Measurements from ENCODE around the gene MFNG. TPM values are rescaled to one million over a fixed set of nuclear protein-coding genes. Genes with fewer than 3 reads are reported as not detected.

MFNG gene
- total RNA-seq, 4 donors from 2014 or later, result 11.7 to 24.9 (median 19.4) TPM

DNA sequence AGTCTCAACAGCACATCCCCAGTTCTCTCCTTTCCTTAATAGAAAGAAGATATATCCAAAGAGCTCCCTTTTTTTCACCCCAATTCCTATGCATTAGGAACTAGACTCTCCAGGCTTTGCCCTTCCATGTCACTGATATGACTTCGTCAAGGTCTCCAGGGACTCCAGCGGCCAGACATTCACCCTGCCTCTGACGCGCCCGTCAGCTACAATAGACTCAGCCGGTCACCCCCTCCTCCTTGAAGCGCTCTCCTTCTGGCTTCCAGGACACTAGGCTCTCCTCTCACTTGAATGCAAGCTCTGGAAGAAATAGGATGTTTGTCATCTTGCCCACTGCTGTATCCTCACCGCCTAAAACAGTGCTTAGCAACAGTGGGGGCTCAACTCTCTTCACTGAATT lies 44.0 kb downstream of the MFNG start:
- TF ChIP-seq, protein P1, sequence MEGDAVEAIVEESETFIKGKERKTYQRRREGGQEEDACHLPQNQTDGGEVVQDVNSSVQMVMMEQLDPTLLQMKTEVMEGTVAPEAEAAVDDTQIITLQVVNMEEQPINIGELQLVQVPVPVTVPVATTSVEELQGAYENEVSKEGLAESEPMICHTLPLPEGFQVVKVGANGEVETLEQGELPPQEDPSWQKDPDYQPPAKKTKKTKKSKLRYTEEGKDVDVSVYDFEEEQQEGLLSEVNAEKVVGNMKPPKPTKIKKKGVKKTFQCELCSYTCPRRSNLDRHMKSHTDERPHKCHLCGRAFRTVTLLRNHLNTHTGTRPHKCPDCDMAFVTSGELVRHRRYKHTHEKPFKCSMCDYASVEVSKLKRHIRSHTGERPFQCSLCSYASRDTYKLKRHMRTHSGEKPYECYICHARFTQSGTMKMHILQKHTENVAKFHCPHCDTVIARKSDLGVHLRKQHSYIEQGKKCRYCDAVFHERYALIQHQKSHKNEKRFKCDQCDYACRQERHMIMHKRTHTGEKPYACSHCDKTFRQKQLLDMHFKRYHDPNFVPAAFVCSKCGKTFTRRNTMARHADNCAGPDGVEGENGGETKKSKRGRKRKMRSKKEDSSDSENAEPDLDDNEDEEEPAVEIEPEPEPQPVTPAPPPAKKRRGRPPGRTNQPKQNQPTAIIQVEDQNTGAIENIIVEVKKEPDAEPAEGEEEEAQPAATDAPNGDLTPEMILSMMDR (IDR thresholded peaks at IDR 0.05), result no peak
- TF ChIP-seq EP300 (IDR thresholded peaks at IDR 0.05) (no peak), POLR2A (IDR thresholded peaks at IDR 0.05) (no peak)
- Histone ChIP-seq H3K27me3 (peaks cover 0 to 12% of the 10 kb centered on the region in 2 donors), H3K4me1 (no peaks in the 10 kb centered on the region), H3K9me3 (peaks cover 0 to 22% (median 0%) of the 10 kb centered on the region in 4 donors), H3K4me3 (no peak overlapping the region), H3K27ac (no peak overlapping the region), H3K36me3 (no peaks in the 10 kb centered on the region)
- DNase-seq (ENCODE audit: low spot score in 2 of 2), result no peak
- WGBS, 2 donors, result 64 to 71% methylated on average over 8 of the region's 8 CpGs

DNA sequence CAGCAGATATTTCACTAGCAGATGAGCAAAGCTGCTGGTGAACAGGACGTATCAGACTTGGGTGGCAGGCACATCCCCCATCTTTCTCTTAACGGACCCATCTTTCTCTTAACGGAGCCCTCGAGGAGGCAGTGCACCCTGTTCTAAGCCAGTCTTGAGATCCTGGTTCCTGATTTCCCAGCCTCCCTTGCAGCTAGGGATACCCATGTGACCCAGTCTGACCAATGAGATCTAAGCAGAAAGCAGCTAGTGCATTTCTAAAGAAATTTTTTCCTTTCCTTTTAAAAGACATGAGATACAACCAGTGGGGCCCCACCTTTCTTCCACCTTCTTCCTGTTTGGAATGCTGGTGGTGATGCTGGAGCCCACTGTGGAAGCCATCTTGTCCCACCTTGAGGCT lies 45.3 kb downstream of the MFNG start:
- Histone ChIP-seq H3K4me3 (no peak overlapping the region), H3K9me3 (peaks cover 0 to 22% (median 0%) of the 10 kb centered on the region in 4 donors), H3K4me1 (no peaks in the 10 kb centered on the region), H3K27ac (no peak overlapping the region), H3K36me3 (no peaks in the 10 kb centered on the region), H3K27me3 (peaks cover 0 to 10% of the 10 kb centered on the region in 2 donors)
- DNase-seq (ENCODE audit: low spot score in 2 of 2), result no peak
- 82 to 90% methylated on average over 4 of the region's 4 CpGs for WGBS, 2 donors
- TF ChIP-seq EP300 (IDR thresholded peaks at IDR 0.05) (no peak), POLR2A (IDR thresholded peaks at IDR 0.05) (no peak)
- TF ChIP-seq, protein P1 (IDR thresholded peaks at IDR 0.05), result no peak

- 74 to 93% methylated on average over 5 of the region's 5 CpGs for WGBS, 2 donors
- no peaks in the 10 kb centered on the region for H3K4me1 ChIP-seq
- no peak overlapping the region for H3K4me3 ChIP-seq
- TF ChIP-seq, protein P1 (IDR thresholded peaks at IDR 0.05), result no peak
- TF ChIP-seq EP300 (IDR thresholded peaks at IDR 0.05), result no peak
- no peak for TF ChIP-seq POLR2A (IDR thresholded peaks at IDR 0.05)
- H3K36me3 ChIP-seq, result no peaks in the 10 kb centered on the region
- H3K9me3 ChIP-seq, result peaks cover 0 to 22% (median 0%) of the 10 kb centered on the region in 4 donors
- H3K27ac ChIP-seq, result no peak overlapping the region
- peaks cover 0 to 18% of the 10 kb centered on the region in 2 donors for H3K27me3 ChIP-seq
- DNase-seq (ENCODE audit: low spot score in 2 of 2), result no peak
Observed at GRCh38 chr22:37439347-37439746, 46.8 kb downstream of the MFNG start.

GRCh38 chr22:37435970-37436603 lies 50.1 kb downstream of the MFNG start:
- 90 to 95% methylated on average over 5 of the region's 5 CpGs for whole genome bisulfite sequencing, 2 donors
- TF ChIP-seq EP300 (IDR thresholded peaks at IDR 0.05), result no peak
- TF ChIP-seq, protein P1 (IDR thresholded peaks at IDR 0.05), result no peak
- no peak for TF ChIP-seq POLR2A (IDR thresholded peaks at IDR 0.05)
- Histone ChIP-seq H3K27me3 (peaks cover 0 to 51% of the 10 kb centered on the region in 2 donors), H3K4me1 (peaks cover 0 to 4% (median 0%) of the 10 kb centered on the region in 4 donors), H3K36me3 (no peaks in the 10 kb centered on the region), H3K9me3 (peaks cover 0 to 20% (median 0%) of the 10 kb centered on the region in 4 donors), H3K27ac (no peak overlapping the region), H3K4me3 (no peak overlapping the region)
- DNase-seq (ENCODE audit: low spot score in 2 of 2), result no peak

- peaks cover 0 to 8% (median 0%) of the 10 kb centered on the region in 4 donors for H3K9me3 ChIP-seq
- peaks cover 0 to 4% (median 0%) of the 10 kb centered on the region in 4 donors for H3K4me1 ChIP-seq
- TF ChIP-seq EP300 (IDR thresholded peaks at IDR 0.05) (no peak), POLR2A (IDR thresholded peaks at IDR 0.05) (no peak)
- TF ChIP-seq, protein P1 (IDR thresholded peaks at IDR 0.05), result no peak
- H3K36me3 ChIP-seq, result no peaks in the 10 kb centered on the region
- H3K27me3 ChIP-seq, result peaks cover 0 to 68% of the 10 kb centered on the region in 2 donors
- WGBS, 2 donors, result 12 to 22% methylated on average over 7 to 11 of the region's 11 CpGs
- H3K27ac ChIP-seq, result no peak overlapping the region
- H3K4me3 ChIP-seq, result no peak overlapping the region
- DNase-seq (ENCODE audit: low spot score in 2 of 2), result no peak
Observed at GRCh38 chr22:37433786-37434185, 52.4 kb downstream of the MFNG start.
